ENCODE measurements around the gene LINGO1. TPM values are rescaled to one million over a fixed set of nuclear protein-coding genes. Genes with fewer than 3 reads are reported as not detected.

Gene LINGO1
- total and polyA plus RNA-seq, 2 donors (not counting 1 experiment from before 2014, with no cell fraction given): not detected

DNA sequence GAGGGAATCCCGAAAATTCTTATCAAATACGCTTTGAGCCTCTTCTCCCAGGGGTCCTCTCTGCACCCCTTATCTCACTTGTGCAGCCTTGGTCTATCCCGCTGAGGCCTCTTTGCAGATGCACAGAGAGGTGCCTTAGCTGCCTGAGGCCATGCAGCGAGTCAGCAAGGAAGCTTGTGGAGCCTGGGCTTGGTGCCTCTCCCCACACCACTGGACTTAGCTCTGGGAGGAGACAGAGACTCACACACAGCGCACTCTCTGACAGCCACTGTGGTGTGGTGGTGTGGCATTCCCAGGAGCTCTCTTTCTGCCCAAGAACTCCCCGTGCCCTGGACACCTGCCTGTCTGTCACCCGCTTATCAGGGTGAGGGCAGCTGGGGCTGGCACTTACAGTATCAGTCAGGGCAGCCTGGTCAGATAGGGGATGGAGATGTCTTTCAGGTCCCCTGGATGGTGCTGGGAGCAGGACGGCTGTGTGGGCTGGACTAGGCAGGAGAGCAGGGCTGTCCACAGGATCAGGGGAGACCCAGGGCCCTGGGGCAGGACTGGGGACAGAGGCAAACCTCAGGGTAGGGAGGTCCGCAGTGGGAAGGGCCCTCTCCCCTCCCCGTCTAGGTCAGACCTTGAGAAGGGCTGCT lies 10.2 kb upstream of the LINGO1 start:
- DNase-seq: no peak
- POLR2A ChIA-PET: interaction anchor here (0.6 kb wide), 1 partner anchor 17 kb away, joined by 3 read pairs; no protein-coding TSS in a partner anchor

DNA sequence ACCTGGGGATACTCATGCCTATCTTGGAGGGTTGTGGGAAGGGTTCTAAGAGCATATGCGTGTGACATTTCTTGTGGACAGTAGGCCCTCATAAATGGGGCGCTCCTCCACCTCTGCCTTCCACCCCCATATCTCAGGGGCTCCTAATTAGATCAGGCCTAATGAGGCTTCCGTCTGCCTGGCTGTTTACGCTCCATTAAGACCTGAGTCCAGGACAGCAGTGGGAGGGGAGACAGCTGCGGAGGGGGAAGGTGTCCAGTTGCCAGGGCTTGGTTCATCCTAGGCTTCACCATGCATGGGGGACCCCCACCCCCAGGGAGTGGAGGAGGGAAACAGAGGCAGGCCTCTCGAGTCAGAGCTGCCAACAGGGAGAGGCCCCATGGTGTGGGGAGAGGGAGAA lies 9.3 kb upstream of the LINGO1 start:
- Histone ChIP-seq H3K4me2 (replicated peaks; ENCODE audit: low read depth, low read length, poor library complexity, severe bottlenecking) (no peak overlapping the region), H2AFZ (ENCODE audit: insufficient read depth, low read depth, low read length, poor library complexity, severe bottlenecking) (no peak overlapping the region), H3K9ac (ENCODE audit: low read length) (no peak overlapping the region), H3K4me3 (ENCODE audit: control extremely low read depth in 1 of 5, extremely low read depth in 1 of 5, insufficient read depth in 1 of 5, low read depth in 2 of 5, low read length in 4 of 5) (no peak overlapping the region), H3K4me1 (ENCODE audit: control insufficient read depth in 2 of 2, insufficient read depth in 2 of 2, low read length in 2 of 2) (no peaks in the 10 kb centered on the region), H3K36me3 (replicated peaks in 1 of 2; ENCODE audit: control extremely low read depth in 1 of 2, control insufficient read depth in 1 of 2, extremely low read depth in 1 of 2, insufficient read depth in 2 of 2, low read length in 1 of 2) (no peaks in the 10 kb centered on the region), H3K27me3 (replicated peaks in 1 of 4; ENCODE audit: control extremely low read depth in 1 of 4, control insufficient read depth in 3 of 4, insufficient read depth in 4 of 4, low read length in 3 of 4) (peaks cover 0 to 4% (median 0%) of the 10 kb centered on the region in 4 experiments), H4K20me1 (ENCODE audit: control insufficient read depth, insufficient read depth, low read length, poor library complexity, severe bottlenecking) (no peaks in the 10 kb centered on the region), H3K9me3 (ENCODE audit: control extremely low read depth in 1 of 3, control insufficient read depth in 2 of 3, insufficient read depth in 1 of 3, low read length in 2 of 3) (no peaks in the 10 kb centered on the region), H3K27ac (ENCODE audit: low read length in 2 of 2) (no peak overlapping the region), H3K79me2 (ENCODE audit: control insufficient read depth, insufficient read depth, low read length) (no peaks in the 10 kb centered on the region)
- no peak overlapping the region for H3K27ac Mint-ChIP-seq
- ATAC-seq (ENCODE audit: low read depth) (no peak), DNase-seq (no peak)
- H3K4me3 Mint-ChIP-seq: no peak overlapping the region
- no peak for TF ChIP-seq EZH2 (IDR thresholded peaks at IDR 0.05; ENCODE audit: borderline replicate concordance, insufficient read depth, low read depth, low read length, poor library complexity, severe bottlenecking)
- TF ChIP-seq, protein P1, sequence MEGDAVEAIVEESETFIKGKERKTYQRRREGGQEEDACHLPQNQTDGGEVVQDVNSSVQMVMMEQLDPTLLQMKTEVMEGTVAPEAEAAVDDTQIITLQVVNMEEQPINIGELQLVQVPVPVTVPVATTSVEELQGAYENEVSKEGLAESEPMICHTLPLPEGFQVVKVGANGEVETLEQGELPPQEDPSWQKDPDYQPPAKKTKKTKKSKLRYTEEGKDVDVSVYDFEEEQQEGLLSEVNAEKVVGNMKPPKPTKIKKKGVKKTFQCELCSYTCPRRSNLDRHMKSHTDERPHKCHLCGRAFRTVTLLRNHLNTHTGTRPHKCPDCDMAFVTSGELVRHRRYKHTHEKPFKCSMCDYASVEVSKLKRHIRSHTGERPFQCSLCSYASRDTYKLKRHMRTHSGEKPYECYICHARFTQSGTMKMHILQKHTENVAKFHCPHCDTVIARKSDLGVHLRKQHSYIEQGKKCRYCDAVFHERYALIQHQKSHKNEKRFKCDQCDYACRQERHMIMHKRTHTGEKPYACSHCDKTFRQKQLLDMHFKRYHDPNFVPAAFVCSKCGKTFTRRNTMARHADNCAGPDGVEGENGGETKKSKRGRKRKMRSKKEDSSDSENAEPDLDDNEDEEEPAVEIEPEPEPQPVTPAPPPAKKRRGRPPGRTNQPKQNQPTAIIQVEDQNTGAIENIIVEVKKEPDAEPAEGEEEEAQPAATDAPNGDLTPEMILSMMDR (IDR thresholded peaks at IDR 0.05): no peak
- H3K4me1 Mint-ChIP-seq: no peaks in the 10 kb centered on the region
- no peaks in the 10 kb centered on the region for H3K9me3 Mint-ChIP-seq (ENCODE audit: insufficient read depth)
- ChIA-PET CTCF (no interaction called here), POLR2A (no interaction called here)
- WGBS (ENCODE audit: insufficient coverage): 78% methylated on average over 2 of the region's 6 CpGs
- peaks cover 36% of the 10 kb centered on the region for H3K27me3 Mint-ChIP-seq
- intact Hi-C loops (cut with micrococcal nuclease): no loop called here

More for the DNA sequence above, 10.2 kb upstream of the LINGO1 start:
- ATAC-seq (ENCODE audit: low read depth): no peak
- Histone ChIP-seq H3K27me3 (replicated peaks in 1 of 4; ENCODE audit: control extremely low read depth in 1 of 4, control insufficient read depth in 3 of 4, insufficient read depth in 4 of 4, low read length in 3 of 4) (peaks cover 0 to 2% (median 0%) of the 10 kb centered on the region in 4 experiments), H3K9ac (ENCODE audit: low read length) (no peak overlapping the region), H2AFZ (ENCODE audit: insufficient read depth, low read depth, low read length, poor library complexity, severe bottlenecking) (no peak overlapping the region), H3K9me3 (ENCODE audit: control extremely low read depth in 1 of 3, control insufficient read depth in 2 of 3, insufficient read depth in 1 of 3, low read length in 2 of 3) (no peaks in the 10 kb centered on the region), H3K27ac (ENCODE audit: low read length in 2 of 2) (no peak overlapping the region), H4K20me1 (ENCODE audit: control insufficient read depth, insufficient read depth, low read length, poor library complexity, severe bottlenecking) (no peaks in the 10 kb centered on the region), H3K4me2 (replicated peaks; ENCODE audit: low read depth, low read length, poor library complexity, severe bottlenecking) (no peak overlapping the region), H3K4me1 (ENCODE audit: control insufficient read depth in 2 of 2, insufficient read depth in 2 of 2, low read length in 2 of 2) (no peaks in the 10 kb centered on the region), H3K36me3 (replicated peaks in 1 of 2; ENCODE audit: control extremely low read depth in 1 of 2, control insufficient read depth in 1 of 2, extremely low read depth in 1 of 2, insufficient read depth in 2 of 2, low read length in 1 of 2) (no peaks in the 10 kb centered on the region), H3K4me3 (ENCODE audit: control extremely low read depth in 1 of 5, extremely low read depth in 1 of 5, insufficient read depth in 1 of 5, low read depth in 2 of 5, low read length in 4 of 5) (no peak overlapping the region), H3K79me2 (ENCODE audit: control insufficient read depth, insufficient read depth, low read length) (no peaks in the 10 kb centered on the region)
- intact Hi-C loops (cut with micrococcal nuclease): no loop called here
- WGBS (ENCODE audit: insufficient coverage): 96% methylated on average over 5 of the region's 10 CpGs
- no peaks in the 10 kb centered on the region for H3K9me3 Mint-ChIP-seq (ENCODE audit: insufficient read depth)
- H3K27me3 Mint-ChIP-seq: peaks cover 27% of the 10 kb centered on the region
- no peak overlapping the region for H3K4me3 Mint-ChIP-seq
- no peak overlapping the region for H3K27ac Mint-ChIP-seq
- H3K4me1 Mint-ChIP-seq: no peaks in the 10 kb centered on the region
- no peak for TF ChIP-seq EZH2 (IDR thresholded peaks at IDR 0.05; ENCODE audit: borderline replicate concordance, insufficient read depth, low read depth, low read length, poor library complexity, severe bottlenecking)
- TF ChIP-seq, protein P1 (IDR thresholded peaks at IDR 0.05): no peak
- CTCF ChIA-PET: no interaction called here

All from B cell (primary cell).